Muscle layer of duodenum (tissue), 2 donors: ENCODE data around the gene ATG5.

Experiments used
- H3K27ac ChIP-seq: one replicate; pipeline ENCODE4 v1.7.0; 2013; ENCODE audit warnings: mild to moderate bottlenecking, low read length
- H3K27me3 ChIP-seq: one replicate; pipeline ENCODE4 v1.7.0; 2013; ENCODE audit warnings: low read depth, mild to moderate bottlenecking, control low read depth, low read length
- H3K36me3 ChIP-seq, 2 donors: one replicate each; pipeline ENCODE4 v1.7.0; 2013; ENCODE audit warnings: low read length in 2 of 2, control low read depth in 1 of 2, mild to moderate bottlenecking in 1 of 2; ENCODE audit not compliant: insufficient read depth in 2 of 2, control insufficient read depth in 1 of 2
- H3K4me1 ChIP-seq, 2 donors: one replicate each; pipeline ENCODE4 v1.7.0; 2013; ENCODE audit warnings: low read length in 2 of 2, mild to moderate bottlenecking in 2 of 2, control low read depth in 1 of 2, moderate library complexity in 1 of 2; ENCODE audit not compliant: insufficient read depth in 2 of 2, control insufficient read depth in 1 of 2
- H3K4me3 ChIP-seq, 2 donors: one replicate each; pipeline ENCODE4 v1.7.0; 2013; ENCODE audit warnings: low read length in 2 of 2, low read depth in 1 of 2, mild to moderate bottlenecking in 1 of 2
- H3K9me3 ChIP-seq, 2 donors: one replicate each; pipeline ENCODE4 v1.7.0; 2013; ENCODE audit warnings: low read length in 2 of 2, control low read depth in 1 of 2, mild to moderate bottlenecking in 1 of 2; ENCODE audit not compliant: control insufficient read depth in 1 of 2
- donor health status: healthy.

ATG5 gene

GRCh38 chr6:106146852-106147351 is 178.7 kb downstream of the ATG5 start:
- Histone ChIP-seq H3K9me3 (no peaks in the 10 kb centered on the region), H3K4me3 (no peak overlapping the region), H3K27me3 (no peaks in the 10 kb centered on the region), H3K4me1 (no peaks in the 10 kb centered on the region), H3K27ac (no peak overlapping the region), H3K36me3 (no peaks in the 10 kb centered on the region)

DNA sequence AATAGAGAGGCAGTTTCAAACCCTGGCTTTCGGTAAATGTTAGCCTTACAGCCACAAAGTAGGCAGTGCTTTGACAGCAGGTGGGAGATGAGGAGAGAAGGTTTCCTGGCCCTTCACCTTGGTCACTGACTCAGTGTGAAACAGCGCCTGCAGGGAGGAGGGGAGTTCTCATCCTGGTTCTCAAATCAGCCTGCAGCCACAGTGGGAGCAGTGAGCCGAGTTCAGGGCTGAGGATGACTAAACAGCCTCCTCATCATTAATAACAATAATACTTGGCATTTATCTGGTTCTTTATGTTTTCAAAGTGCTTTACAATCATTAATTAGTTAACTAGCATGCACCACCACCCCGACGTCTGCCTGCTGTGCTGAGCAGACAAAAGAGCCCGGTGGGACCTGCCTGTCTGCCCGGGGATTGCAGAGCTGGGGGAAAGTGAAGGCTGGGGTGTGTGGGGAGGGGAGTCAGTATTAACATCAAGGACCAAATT is 179.8 kb downstream of the ATG5 start:
- H3K27ac ChIP-seq = no peak overlapping the region

GRCh38 chr6:106145144-106145543 is 180.4 kb downstream of the ATG5 start:
- H3K4me1 ChIP-seq = no peaks in the 10 kb centered on the region
- H3K4me3 ChIP-seq = no peak overlapping the region
- no peaks in the 10 kb centered on the region for H3K27me3 ChIP-seq
- no peaks in the 10 kb centered on the region for H3K9me3 ChIP-seq
- H3K36me3 ChIP-seq = no peaks in the 10 kb centered on the region
- H3K27ac ChIP-seq = no peak overlapping the region

More for the DNA sequence above, 179.8 kb downstream of the ATG5 start:
- Histone ChIP-seq H3K36me3 (no peaks in the 10 kb centered on the region), H3K27me3 (no peaks in the 10 kb centered on the region), H3K4me1 (no peaks in the 10 kb centered on the region), H3K9me3 (no peaks in the 10 kb centered on the region), H3K4me3 (no peak overlapping the region)

GRCh38 chr6:106143665-106144064 is 181.9 kb downstream of the ATG5 start:
- Histone ChIP-seq H3K27ac (no peak overlapping the region), H3K4me3 (no peak overlapping the region), H3K9me3 (no peaks in the 10 kb centered on the region)

DNA sequence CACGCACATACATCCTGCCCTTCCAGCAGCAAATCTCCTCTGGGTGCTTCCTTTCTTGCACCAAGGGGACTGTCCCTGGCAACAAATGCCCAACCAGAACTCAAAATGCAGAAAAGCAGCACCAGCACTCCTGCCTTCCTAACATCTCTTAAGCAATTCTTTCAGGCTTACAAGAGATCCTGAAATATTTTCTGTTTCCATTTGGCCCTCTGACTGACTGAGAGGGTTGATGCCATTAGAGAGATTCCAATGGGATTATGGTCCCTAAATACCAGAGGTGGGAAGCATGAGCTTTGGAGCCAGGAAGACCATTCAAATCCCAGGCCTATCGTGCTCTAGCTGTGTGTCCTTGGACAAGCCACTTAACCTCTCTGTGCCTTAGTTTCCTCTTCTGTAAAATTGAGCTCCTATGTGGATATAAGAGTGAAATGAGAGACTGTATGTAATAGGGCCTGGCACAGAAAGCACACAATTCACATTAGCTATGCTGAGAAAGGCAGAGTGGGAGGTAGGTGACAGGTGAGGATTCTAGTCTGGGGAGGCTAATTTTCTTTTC is 182.6 kb downstream of the ATG5 start:
- no peaks in the 10 kb centered on the region for H3K36me3 ChIP-seq
- H3K27ac ChIP-seq = no peak overlapping the region
- H3K4me3 ChIP-seq = no peak overlapping the region
- no peaks in the 10 kb centered on the region for H3K4me1 ChIP-seq
- no peaks in the 10 kb centered on the region for H3K9me3 ChIP-seq
- H3K27me3 ChIP-seq = no peaks in the 10 kb centered on the region

More at GRCh38 chr6:106143665-106144064, 181.9 kb downstream of the ATG5 start:
- H3K27me3 ChIP-seq = no peaks in the 10 kb centered on the region
- no peaks in the 10 kb centered on the region for H3K36me3 ChIP-seq
- no peaks in the 10 kb centered on the region for H3K4me1 ChIP-seq

DNA sequence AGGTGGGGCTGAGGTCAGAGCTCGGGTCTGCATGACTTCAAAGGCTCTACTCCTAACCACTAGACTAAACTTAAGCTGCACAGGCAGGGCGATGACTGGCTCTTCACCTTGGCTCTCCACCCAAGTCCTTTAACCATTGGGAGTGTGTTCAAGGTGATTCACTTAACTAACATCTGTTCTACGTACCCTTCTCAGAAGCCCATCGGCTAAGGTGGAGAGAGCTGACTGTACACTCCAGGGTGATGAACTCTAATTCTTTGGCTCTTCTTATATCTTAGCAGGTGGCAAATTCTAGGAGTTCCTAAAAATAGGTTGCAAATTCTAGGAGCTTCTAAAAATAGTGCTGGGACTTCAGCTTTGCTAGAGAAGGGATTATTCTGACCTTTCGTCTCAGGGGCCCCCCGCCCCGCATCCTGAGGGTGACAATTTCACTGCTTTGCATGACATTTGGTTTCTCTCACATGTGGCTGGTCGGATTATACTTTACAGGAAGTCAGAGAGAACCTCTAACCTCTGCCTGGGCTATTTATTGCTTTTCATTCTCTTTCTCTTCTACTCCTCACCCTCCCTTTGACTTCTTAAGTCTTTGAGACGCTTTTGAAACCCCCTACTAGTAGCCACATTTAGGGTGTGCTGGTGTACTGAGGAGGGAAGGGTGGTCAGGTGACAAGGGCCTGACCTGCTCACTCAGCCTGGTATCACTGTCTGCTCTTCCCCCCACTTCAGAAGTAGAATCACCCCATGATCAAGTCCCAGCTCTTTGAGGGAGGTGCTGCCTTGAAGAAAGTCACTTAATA is 183.9 kb downstream of the ATG5 start:
- H3K4me3 ChIP-seq = no peak overlapping the region
- no peaks in the 10 kb centered on the region for H3K9me3 ChIP-seq
- H3K27ac ChIP-seq = no peak overlapping the region
- H3K27me3 ChIP-seq = no peaks in the 10 kb centered on the region
- H3K4me1 ChIP-seq = no peaks in the 10 kb centered on the region
- no peaks in the 10 kb centered on the region for H3K36me3 ChIP-seq

- H3K4me3 ChIP-seq = no peak overlapping the region
- no peaks in the 10 kb centered on the region for H3K9me3 ChIP-seq
- no peaks in the 10 kb centered on the region for H3K36me3 ChIP-seq
- H3K27ac ChIP-seq = no peak overlapping the region
- no peaks in the 10 kb centered on the region for H3K4me1 ChIP-seq
- no peaks in the 10 kb centered on the region for H3K27me3 ChIP-seq
Observed at GRCh38 chr6:106138151-106138550, 187.4 kb downstream of the ATG5 start.

DNA sequence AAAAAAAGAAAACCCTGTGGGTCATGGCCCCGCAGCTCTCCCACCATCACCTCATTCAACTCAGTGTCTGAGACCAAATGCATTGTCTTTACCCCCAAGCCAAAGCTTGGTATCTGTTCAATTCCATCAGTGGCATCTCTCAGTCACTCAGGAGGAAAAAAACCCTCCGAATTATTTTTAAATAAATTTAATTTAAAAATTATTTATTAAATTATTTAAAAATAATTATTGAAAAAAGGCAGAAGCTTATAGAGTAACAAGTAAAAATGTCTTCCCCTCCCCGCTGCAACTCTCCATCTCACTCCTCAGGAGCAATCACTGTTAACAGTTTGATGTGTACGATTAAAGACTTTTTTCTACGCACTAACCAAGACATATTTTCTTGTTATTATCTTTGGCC is 188.7 kb downstream of the ATG5 start:
- no peaks in the 10 kb centered on the region for H3K36me3 ChIP-seq
- H3K4me1 ChIP-seq = no peaks in the 10 kb centered on the region
- H3K9me3 ChIP-seq = no peaks in the 10 kb centered on the region
- H3K27ac ChIP-seq = no peak overlapping the region
- no peak overlapping the region for H3K4me3 ChIP-seq
- no peaks in the 10 kb centered on the region for H3K27me3 ChIP-seq

DNA sequence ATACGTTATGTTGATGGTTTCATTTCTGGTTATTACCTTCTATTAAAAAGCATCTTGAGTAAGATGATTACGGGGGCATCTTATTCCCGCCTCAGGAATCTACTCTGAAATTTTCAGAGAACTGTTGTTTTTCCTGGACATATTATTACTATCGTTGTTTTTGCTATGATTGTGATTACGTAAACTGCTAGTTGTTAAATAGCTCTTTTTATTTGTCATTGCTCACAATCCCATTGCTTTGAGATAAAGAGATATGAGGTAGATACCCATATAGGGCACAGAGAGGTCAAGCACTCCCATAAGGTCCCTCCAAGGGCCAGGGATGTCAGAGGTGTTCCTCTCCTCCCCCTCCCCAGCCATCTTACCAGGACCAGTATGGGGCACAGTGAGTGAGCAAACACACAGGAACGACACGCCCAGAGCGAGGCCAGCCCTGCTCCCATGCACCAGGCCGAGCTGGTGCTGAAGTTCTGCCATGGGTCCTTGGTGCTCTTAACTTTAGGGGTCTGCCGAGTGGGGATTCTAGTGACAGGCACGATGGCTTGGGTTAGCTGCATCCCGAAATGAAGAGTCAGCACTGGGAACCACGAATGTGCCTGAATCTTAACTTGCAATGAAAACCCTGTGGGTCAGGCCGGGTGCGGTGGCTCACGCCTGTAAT is 189.5 kb downstream of the ATG5 start:
- Histone ChIP-seq H3K4me1 (no peaks in the 10 kb centered on the region), H3K27ac (no peak overlapping the region), H3K36me3 (no peaks in the 10 kb centered on the region), H3K27me3 (no peaks in the 10 kb centered on the region), H3K4me3 (no peak overlapping the region), H3K9me3 (no peaks in the 10 kb centered on the region)

DNA sequence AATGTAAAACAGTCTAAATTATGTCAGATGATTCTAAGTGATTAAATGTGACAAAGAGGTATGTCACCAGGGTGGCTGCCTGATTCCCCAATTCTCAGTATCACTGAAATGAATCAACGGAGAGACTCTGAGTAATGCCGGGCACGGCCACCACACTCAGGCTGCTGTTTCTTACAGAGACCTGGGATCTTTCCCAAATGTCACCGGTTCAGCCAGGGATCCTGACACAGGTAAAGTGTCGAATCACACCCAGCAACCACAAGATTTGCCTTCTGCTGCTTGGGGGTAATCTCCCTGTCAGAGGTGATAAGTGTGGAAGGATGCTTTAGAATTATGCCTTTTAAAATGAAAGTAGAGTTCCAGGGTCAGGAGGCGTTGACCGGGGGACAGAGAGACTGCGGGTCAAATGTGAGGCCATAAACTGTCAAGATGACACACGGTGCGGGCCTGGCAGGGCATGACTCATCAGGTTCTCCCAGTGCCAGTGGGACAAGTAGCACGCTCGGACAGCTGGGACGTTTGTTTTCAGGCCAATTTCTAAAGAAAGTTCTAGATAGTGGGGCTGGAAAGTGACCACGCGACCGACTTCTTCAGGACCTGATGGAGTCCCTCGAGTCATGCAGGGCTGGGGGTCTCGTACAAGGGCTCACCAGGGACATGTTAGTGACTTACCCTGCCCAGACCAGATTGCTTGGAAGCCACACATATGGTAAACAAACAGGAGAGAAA is 190.5 kb downstream of the ATG5 start:
- H3K27me3 ChIP-seq = no peaks in the 10 kb centered on the region
- no peak overlapping the region for H3K27ac ChIP-seq
- H3K9me3 ChIP-seq = no peaks in the 10 kb centered on the region
- H3K4me3 ChIP-seq = no peak overlapping the region
- H3K4me1 ChIP-seq = no peaks in the 10 kb centered on the region
- no peaks in the 10 kb centered on the region for H3K36me3 ChIP-seq
